Measurements from ENCODE around the gene PRLR. TPM values are rescaled to one million over a fixed set of nuclear protein-coding genes. Genes with fewer than 3 reads are reported as not detected.

PRLR gene
- total RNA-seq, 1 donor from 2014 or later = not detected

- H3K36me3 ChIP-seq (ENCODE audit: control insufficient read depth, insufficient read depth, low read length) = no peaks in the 10 kb centered on the region
- H3K4me3 ChIP-seq (ENCODE audit: low read depth, low read length) = no peak overlapping the region
- no peaks in the 10 kb centered on the region for H3K27me3 ChIP-seq (ENCODE audit: control insufficient read depth, insufficient read depth, low read length)
- TF ChIP-seq CTCF (IDR thresholded peaks at IDR 0.05; ENCODE audit: insufficient read depth, low read length, severe bottlenecking) = no peak
- DNase-seq (ENCODE audit: low read depth) (peak; percentile 35), FAIRE-seq (no peak)
These were observed 183.5 kb downstream of the PRLR start for GRCh38 chr5:35046774-35047173.

- FAIRE-seq (no peak), DNase-seq (ENCODE audit: low read depth) (no peak)
- Histone ChIP-seq H3K4me3 (ENCODE audit: low read depth, low read length) (no peak overlapping the region), H3K36me3 (ENCODE audit: control insufficient read depth, insufficient read depth, low read length) (no peaks in the 10 kb centered on the region), H3K27me3 (ENCODE audit: control insufficient read depth, insufficient read depth, low read length) (no peaks in the 10 kb centered on the region)
- no peak for TF ChIP-seq CTCF (IDR thresholded peaks at IDR 0.05; ENCODE audit: insufficient read depth, low read length, severe bottlenecking)
These were observed 185.0 kb downstream of the PRLR start for GRCh38 chr5:35045280-35045679.

- H3K27me3 ChIP-seq (ENCODE audit: control insufficient read depth, insufficient read depth, low read length) = no peaks in the 10 kb centered on the region
- no peak for DNase-seq (ENCODE audit: low read depth)
- FAIRE-seq = no peak
- H3K36me3 ChIP-seq (ENCODE audit: control insufficient read depth, insufficient read depth, low read length) = no peaks in the 10 kb centered on the region
- TF ChIP-seq CTCF (IDR thresholded peaks at IDR 0.05; ENCODE audit: insufficient read depth, low read length, severe bottlenecking) = no peak
- no peak overlapping the region for H3K4me3 ChIP-seq (ENCODE audit: low read depth, low read length)
These were observed 185.6 kb downstream of the PRLR start for GRCh38 chr5:35044649-35045048.

- no peaks in the 10 kb centered on the region for H3K27me3 ChIP-seq (ENCODE audit: control insufficient read depth, insufficient read depth, low read length)
- FAIRE-seq (no peak), DNase-seq (ENCODE audit: low read depth) (no peak)
- no peak overlapping the region for H3K4me3 ChIP-seq (ENCODE audit: low read depth, low read length)
- TF ChIP-seq CTCF (IDR thresholded peaks at IDR 0.05; ENCODE audit: insufficient read depth, low read length, severe bottlenecking) = no peak
- H3K36me3 ChIP-seq (ENCODE audit: control insufficient read depth, insufficient read depth, low read length) = no peaks in the 10 kb centered on the region
These were observed 187.5 kb downstream of the PRLR start for GRCh38 chr5:35042781-35043180.

GRCh38 chr5:35041261-35041660, 189.0 kb downstream of the PRLR start:
- Histone ChIP-seq H3K4me3 (ENCODE audit: low read depth, low read length) (no peak overlapping the region), H3K27me3 (ENCODE audit: control insufficient read depth, insufficient read depth, low read length) (no peaks in the 10 kb centered on the region), H3K36me3 (ENCODE audit: control insufficient read depth, insufficient read depth, low read length) (no peaks in the 10 kb centered on the region)
- DNase-seq (ENCODE audit: low read depth) (no peak), FAIRE-seq (no peak)
- no peak for TF ChIP-seq CTCF (IDR thresholded peaks at IDR 0.05; ENCODE audit: insufficient read depth, low read length, severe bottlenecking)

GRCh38 chr5:35038891-35039290, 191.4 kb downstream of the PRLR start:
- no peaks in the 10 kb centered on the region for H3K36me3 ChIP-seq (ENCODE audit: control insufficient read depth, insufficient read depth, low read length)
- FAIRE-seq (peak; percentile 86), DNase-seq (ENCODE audit: low read depth) (no peak)
- no peaks in the 10 kb centered on the region for H3K27me3 ChIP-seq (ENCODE audit: control insufficient read depth, insufficient read depth, low read length)
- H3K4me3 ChIP-seq (ENCODE audit: low read depth, low read length) = no peak overlapping the region
- no peak for TF ChIP-seq CTCF (IDR thresholded peaks at IDR 0.05; ENCODE audit: insufficient read depth, low read length, severe bottlenecking)
